Omental fat pad (tissue), 4 donors: ENCODE measurements around the gene GPR137B. TPM values are rescaled to one million over a fixed set of nuclear protein-coding genes. Genes with fewer than 3 reads are reported as not detected.
"Not testable (repeated sequence)": the region's sequence is repeated elsewhere in the genome, so short reads cannot be mapped to it uniquely, and the experiment has no call there.

Source experiments
- ATAC-seq: fragments of 150-250 bp; one replicate; pipeline ENCODE4 v1.9.1; 2016; ENCODE audit warnings: mild to moderate bottlenecking, moderate library complexity; ENCODE audit not compliant: low FRiP score
- DNase-seq: peaks from one replicate; pipeline ENCODE4 v3.0.0-alpha.2; 2019; ENCODE audit warnings: low spot score
- CTCF ChIP-seq, 3 donors: fragments of 450-650 bp; IDR thresholded peaks; one replicate each; pipeline ENCODE4 v1.5.1; 2016 to 2017; ENCODE audit warnings: antibody characterized with exemption in 3 of 3, mild to moderate bottlenecking in 3 of 3, moderate library complexity in 2 of 3
- total RNA-seq, 4 donors: library from RNA; depleted of rRNA; stranded (reverse); fragments of >200 nt; gene quantifications; one replicate each; pipeline ENCODE4 v1.1.0, GENCODE V29; 2016

GPR137B gene
- total RNA-seq, 4 donors from 2014 or later: 13.7 to 37.7 (median 26.0) TPM

GRCh38 chr1:236155841-236156503 lies 13.6 kb downstream of the GPR137B start:
- no peak for DNase-seq
- no peak for TF ChIP-seq CTCF (IDR thresholded peaks at IDR 0.05)
- no peak for ATAC-seq

GRCh38 chr1:236156512-236157208 lies 14.3 kb downstream of the GPR137B start:
- no peak for ATAC-seq
- no peak for DNase-seq
- no peak for TF ChIP-seq CTCF (IDR thresholded peaks at IDR 0.05)

- DNase-seq: not testable (repeated sequence)
These were observed 15.7 kb downstream of the GPR137B start for GRCh38 chr1:236158072-236158471.

GRCh38 chr1:236158719-236159118 lies 16.4 kb downstream of the GPR137B start:
- ATAC-seq (no peak), DNase-seq (no peak)
- no peak for TF ChIP-seq CTCF (IDR thresholded peaks at IDR 0.05)

More at GRCh38 chr1:236158072-236158471, 15.7 kb downstream of the GPR137B start:
- ATAC-seq: not testable (repeated sequence)

- DNase-seq: no peak
- TF ChIP-seq CTCF (IDR thresholded peaks at IDR 0.05): no peak
These were observed 17.6 kb downstream of the GPR137B start for GRCh38 chr1:236159704-236160539.

DNA sequence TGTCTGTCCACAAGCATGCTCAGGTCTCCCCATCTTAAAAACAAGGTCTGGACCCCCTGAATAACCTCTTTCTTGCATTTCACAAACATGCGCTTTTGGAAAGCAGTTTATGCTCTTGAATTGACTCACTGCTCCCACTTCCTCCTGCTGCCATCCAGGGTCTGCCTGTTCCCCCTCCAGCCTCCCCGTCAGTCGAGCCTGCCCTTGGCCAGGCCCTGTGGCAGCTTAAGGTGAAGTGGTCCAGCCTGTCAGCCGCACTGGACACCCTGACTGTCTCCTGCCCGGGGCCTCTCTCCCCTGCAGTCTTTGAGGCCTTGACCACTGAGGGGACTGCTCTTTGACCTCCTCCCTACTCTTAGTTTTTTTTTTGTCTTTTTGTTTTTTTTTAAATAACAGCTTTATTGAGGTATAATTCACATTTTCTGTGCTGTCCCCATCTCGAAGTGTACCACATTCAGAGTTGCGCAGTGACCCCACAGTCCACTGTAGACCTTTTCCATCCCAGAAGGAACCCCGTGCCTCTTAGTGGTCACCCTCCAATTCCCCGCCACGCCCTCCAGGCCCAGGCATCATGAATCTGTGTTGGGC lies 18.3 kb downstream of the GPR137B start:
- DNase-seq (no peak), ATAC-seq (no peak)
- no peak for TF ChIP-seq CTCF (IDR thresholded peaks at IDR 0.05)

More at GRCh38 chr1:236159704-236160539, 17.6 kb downstream of the GPR137B start:
- ATAC-seq: no peak

- no peak for TF ChIP-seq CTCF (IDR thresholded peaks at IDR 0.05)
- ATAC-seq (no peak), DNase-seq (no peak)
These were observed 18.9 kb downstream of the GPR137B start for GRCh38 chr1:236161230-236161629.

- not testable (repeated sequence) for DNase-seq, ATAC-seq
These were observed 19.4 kb downstream of the GPR137B start for GRCh38 chr1:236161755-236162154.
